ENCODE data around the gene CNGA3.
"Not testable (repeated sequence)": the region's sequence is repeated elsewhere in the genome, so short reads cannot be mapped to it uniquely, and the experiment has no call there.

CNGA3 gene

DNA sequence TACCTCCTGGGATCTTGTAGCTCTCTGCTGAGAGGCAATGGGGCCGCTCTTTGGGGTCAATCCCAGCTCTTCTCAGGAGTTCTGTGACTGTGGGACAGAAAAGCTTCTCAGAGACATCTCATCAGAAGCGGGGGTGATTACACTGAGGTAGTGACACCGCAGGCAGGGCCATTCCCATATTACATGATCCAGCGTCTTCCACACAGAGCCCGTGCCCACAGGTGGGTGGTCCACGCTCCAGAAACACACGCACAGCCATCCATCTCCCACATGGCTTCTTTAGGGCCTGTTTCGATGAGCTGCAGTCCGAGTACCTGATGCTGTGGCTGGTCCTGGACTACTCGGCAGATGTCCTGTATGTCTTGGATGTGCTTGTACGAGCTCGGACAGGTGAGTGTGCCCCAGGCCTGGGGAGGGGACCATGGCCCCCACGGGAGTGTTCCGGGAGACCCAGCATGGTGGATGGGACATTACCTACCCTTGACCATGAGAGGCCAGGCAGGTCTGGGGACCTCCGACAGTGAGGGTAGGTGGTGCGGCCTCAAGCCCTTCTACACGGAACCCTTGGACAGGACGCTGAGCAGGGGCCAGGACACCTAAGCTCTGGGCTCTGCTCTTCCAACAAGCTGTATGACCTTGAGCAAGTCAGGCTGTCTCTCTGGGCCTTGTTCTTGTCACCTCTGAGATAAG lies 45.5 kb downstream of the CNGA3 start:
- H3K4me3 ChIP-seq (ENCODE audit: low read depth, low read length), result no peak overlapping the region
- no peak for DNase-seq (ENCODE audit: low read depth)

DNA sequence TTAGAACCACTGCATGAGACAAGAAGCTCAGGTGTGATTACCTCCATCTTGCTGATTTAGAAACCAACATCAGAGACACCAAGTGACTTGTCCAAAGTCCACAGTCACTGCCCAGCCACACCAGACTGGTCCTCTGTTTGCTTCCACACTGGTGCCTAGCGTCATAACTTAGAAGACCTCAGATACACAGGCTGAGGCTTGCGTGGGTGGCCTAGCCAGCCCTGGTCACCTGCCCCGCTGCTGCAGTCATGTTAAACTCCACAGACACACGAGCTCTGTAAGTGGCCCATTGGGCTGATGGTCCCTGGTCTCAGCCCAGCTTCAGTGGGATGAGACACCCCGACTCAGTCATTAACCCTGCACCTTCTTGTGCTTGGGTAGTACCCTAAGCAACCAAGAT lies 47.1 kb downstream of the CNGA3 start:
- H3K4me3 ChIP-seq (ENCODE audit: low read depth, low read length), result no peak overlapping the region
- DNase-seq (ENCODE audit: low read depth), result no peak

DNA sequence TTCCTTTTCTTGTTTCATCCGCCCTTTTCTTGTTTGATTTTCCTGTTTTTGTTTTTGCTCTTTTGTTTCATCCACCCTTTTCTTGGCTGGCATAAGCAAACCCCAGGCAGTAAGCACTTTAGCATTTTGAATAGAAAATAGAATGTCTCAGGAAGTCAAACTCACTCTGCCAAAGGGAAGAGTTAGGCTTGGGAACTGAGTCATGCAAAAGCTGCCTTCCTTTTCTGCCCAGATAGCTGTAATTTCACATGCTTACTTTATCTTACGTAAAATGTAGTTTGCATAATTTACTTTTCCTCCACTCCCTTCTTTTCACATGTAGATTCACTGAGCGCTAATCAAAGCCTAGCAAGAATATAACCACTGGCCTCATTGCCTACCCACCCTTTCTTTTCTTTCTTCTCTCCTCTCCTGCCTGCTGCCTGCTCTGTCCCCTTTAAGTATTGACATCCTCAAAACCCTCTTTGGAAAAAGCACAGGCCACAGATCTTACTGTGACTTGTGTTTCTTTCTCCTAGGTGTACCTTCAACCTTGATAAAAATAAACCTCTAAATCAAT lies 48.4 kb downstream of the CNGA3 start:
- no peak overlapping the region for H3K4me3 ChIP-seq (ENCODE audit: low read depth, low read length)
- DNase-seq (ENCODE audit: low read depth), result no peak

DNA sequence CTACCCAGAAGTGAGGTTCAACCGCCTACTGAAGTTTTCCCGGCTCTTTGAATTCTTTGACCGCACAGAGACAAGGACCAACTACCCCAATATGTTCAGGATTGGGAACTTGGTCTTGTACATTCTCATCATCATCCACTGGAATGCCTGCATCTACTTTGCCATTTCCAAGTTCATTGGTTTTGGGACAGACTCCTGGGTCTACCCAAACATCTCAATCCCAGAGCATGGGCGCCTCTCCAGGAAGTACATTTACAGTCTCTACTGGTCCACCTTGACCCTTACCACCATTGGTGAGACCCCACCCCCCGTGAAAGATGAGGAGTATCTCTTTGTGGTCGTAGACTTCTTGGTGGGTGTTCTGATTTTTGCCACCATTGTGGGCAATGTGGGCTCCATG lies 49.7 kb downstream of the CNGA3 start:
- DNase-seq (ENCODE audit: low read depth), result no peak
- no peak overlapping the region for H3K4me3 ChIP-seq (ENCODE audit: low read depth, low read length)

DNA sequence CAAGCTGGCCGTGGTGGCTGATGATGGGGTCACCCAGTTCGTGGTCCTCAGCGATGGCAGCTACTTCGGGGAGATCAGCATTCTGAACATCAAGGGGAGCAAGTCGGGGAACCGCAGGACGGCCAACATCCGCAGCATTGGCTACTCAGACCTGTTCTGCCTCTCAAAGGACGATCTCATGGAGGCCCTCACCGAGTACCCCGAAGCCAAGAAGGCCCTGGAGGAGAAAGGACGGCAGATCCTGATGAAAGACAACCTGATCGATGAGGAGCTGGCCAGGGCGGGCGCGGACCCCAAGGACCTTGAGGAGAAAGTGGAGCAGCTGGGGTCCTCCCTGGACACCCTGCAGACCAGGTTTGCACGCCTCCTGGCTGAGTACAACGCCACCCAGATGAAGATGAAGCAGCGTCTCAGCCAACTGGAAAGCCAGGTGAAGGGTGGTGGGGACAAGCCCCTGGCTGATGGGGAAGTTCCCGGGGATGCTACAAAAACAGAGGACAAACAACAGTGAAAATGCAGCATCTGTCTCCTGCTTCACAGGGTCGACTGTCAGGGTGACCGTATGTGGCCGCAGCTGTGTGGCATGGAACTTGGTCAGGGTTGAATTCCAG lies 50.6 kb downstream of the CNGA3 start:
- H3K4me3 ChIP-seq (ENCODE audit: low read depth, low read length), result no peak overlapping the region
- no peak for DNase-seq (ENCODE audit: low read depth)

DNA sequence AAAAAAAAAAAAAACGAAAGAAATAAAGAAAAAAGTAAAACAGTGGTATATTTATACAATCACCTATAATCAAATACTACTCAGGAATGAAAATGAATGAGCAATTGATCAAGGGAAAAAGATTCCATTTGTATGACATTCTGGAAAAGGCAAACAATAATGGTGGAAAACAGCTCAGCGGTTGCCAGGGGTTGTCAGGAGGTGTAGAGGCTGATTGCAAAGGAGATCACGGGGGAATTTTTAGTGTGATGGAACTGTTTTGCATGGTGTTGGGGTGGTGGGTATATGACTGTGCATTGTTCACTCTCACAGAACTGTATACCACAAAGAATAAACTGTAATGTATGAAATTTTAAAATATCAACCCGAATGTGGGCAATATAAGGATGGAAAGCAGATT lies 52.9 kb downstream of the CNGA3 start:
- no peak for DNase-seq (ENCODE audit: low read depth)

DNA sequence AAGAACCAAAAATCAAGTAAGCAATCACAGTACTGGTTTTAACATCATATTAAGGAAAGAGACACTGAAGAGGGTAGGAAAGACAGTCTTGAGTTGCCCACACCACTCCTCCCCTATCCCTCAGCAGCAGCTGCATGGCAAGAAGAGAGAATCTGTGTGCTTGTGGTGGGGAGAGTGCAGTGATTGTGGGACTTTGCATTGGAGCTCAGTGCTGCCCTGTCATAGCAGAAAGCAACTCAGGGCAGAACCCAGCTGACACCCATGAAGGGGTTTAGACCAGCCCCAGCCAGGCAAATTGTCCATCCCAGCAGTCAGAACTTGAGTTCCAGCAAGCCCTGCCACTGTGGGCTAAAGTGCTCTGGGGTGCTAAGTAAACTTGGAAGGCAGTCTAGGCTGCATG lies 57.6 kb downstream of the CNGA3 start:
- DNase-seq (ENCODE audit: low read depth), result no peak
- no peak overlapping the region for H3K4me3 ChIP-seq (ENCODE audit: low read depth, low read length)

More for the DNA sequence above, 52.9 kb downstream of the CNGA3 start:
- no peak overlapping the region for H3K4me3 ChIP-seq (ENCODE audit: low read depth, low read length)

DNA sequence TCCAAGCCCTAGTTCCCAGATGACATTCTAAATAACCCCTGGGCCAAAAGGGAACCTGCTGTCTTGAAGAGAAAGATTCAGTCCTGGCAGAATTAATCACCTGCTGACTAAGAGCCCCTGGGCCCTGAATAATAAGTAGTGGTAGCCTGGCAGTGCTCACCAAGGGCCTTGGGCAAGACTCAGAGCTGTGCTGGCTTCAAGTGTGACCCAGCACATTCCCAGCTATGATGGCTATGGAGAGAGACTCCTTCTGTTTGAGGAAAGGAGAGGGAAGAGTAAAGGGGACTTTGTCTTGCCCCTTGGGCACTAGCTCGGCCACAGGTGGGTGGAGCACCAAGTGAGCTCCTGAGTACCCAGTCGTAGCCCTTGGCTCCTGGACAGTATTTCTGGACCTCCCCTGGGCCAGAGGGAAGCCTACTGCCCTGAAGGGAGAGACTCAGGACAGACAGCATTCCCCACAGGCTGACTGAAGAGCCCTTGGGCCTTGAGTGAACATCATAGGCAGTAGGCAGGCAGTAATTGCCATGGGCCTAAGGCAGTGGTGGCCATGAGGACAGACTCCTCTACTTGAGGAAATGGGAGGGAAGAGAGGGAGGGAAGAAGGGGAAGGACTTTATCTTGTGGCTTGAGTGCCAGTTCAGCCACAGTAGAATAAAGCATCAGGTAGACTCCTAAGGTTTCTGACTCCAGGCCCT lies 58.4 kb downstream of the CNGA3 start:
- DNase-seq (ENCODE audit: low read depth), result no peak
- no peak overlapping the region for H3K4me3 ChIP-seq (ENCODE audit: low read depth, low read length)

DNA sequence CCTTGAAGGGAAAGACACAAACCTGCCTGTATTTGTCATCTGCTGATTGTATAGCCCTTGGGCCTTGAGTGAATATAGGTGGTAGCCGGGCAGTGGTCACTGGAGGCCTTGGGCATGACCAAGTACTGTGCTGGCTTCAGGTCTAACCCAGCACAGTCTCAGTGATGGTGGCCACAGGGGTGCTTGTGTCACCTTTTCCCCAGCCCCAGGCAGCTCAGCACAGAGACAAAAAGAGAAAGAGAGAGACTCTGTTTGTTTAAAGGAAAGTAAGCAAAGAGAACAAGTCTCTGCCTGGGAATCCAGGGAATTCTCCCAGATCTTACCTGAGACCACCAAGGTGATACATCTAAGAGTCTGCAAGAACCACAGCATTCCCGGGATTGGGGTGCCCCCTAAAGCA lies 59.0 kb downstream of the CNGA3 start:
- DNase-seq (ENCODE audit: low read depth), result no peak
- H3K4me3 ChIP-seq (ENCODE audit: low read depth, low read length), result no peak overlapping the region

DNA sequence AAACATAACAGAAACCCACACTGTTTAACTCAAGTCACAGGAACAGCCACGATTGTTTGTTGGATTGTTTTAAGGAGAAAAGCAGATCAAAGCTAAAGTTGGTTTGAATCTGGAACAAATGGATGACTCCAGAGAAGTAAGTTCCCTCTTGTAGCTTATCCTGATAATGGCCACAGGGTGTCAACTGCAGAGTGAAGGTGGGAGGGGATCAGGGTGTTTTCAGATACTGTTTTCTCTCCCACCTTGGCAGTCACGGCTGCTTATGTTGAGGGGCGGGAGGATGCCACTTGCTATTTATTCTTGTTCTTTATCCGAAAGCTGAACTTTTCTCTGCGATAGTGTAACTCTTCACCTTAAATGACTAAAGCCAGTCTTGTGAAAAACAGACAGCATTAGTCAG lies 61.9 kb downstream of the CNGA3 start:
- H3K4me3 ChIP-seq (ENCODE audit: low read depth, low read length), result no peak overlapping the region
- DNase-seq (ENCODE audit: low read depth), result no peak

DNA sequence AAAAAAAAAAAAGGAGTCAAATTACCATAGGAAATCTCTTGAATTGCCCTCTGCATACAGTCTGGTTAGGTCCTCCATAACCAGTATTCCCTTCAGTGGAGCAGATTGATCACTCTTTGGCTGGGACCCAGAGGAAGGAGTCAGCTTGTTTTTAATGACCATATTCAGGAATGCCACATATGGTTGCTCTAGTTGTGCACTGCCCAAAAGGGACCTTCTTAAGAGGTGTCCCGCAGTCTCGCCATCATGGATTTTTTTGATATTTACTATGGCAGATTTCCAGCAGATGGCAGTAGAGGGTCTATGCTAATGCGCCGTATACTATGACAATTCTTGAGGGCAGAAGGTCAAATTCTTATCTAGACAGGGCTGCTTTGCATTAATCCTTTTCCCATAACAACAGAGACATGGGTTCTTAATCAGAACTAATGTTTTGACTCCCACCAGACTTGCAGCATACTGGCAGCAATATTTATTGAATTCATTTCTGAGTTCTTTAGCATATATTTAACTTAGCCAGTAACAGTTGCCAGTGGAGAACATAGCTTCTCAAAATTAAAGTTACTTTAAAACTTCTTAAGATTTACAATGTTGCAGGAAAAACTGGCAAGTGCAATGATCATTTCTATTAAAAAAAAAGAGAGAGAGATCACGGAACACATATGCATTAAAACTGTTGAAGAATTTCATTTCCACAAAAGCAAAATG lies 66.6 kb downstream of the CNGA3 start:
- no peak overlapping the region for H3K4me3 ChIP-seq (ENCODE audit: low read depth, low read length)
- DNase-seq (ENCODE audit: low read depth), result no peak

DNA sequence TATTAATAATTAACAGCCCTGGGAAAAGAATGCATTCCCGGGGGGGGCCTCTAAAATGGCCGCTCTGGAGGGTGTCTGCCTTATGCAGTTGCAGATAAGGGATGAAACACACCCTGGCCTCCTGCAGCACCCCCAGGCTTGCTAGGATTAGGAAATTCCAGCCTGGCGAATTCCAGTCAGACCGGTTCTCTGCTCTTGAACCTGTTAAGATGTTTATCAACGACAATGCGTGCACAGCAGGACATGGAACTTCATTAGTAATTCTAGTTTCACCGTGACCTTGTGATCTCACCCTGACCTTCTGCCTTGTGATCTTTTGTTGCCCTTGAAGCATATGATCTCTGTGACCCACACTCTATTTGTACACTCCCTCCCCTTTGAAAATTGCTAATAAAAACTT lies 68.0 kb downstream of the CNGA3 start:
- not testable (repeated sequence) for H3K4me3 ChIP-seq (ENCODE audit: low read depth, low read length); DNase-seq (ENCODE audit: low read depth)

DNA sequence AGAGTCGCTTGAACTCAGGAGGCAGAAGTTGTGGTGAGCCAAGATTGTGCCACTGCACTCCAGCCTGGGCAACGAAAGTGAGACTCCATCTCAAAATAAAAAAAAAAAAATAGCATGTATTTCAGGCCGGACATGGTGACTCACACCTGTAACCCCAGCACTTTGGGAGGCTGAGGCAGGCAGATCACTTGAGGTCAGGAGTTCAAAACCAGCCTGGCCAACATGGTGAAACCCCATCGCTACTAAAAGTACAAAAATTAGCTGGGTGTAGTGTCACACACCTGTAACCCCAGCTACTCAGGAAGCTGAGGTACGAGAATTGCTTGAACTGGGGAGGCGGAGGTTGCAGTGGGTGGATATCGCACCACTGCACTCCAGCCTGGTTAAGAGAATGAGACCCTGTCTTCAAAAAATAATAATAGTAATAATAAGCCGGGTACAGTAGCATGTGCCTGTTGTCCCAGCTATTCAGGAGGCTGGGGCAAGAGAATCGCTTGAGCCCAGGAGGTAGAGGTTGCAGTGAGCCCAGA lies 69.5 kb downstream of the CNGA3 start:
- not testable (repeated sequence) for DNase-seq (ENCODE audit: low read depth); H3K4me3 ChIP-seq (ENCODE audit: low read depth, low read length)

DNA sequence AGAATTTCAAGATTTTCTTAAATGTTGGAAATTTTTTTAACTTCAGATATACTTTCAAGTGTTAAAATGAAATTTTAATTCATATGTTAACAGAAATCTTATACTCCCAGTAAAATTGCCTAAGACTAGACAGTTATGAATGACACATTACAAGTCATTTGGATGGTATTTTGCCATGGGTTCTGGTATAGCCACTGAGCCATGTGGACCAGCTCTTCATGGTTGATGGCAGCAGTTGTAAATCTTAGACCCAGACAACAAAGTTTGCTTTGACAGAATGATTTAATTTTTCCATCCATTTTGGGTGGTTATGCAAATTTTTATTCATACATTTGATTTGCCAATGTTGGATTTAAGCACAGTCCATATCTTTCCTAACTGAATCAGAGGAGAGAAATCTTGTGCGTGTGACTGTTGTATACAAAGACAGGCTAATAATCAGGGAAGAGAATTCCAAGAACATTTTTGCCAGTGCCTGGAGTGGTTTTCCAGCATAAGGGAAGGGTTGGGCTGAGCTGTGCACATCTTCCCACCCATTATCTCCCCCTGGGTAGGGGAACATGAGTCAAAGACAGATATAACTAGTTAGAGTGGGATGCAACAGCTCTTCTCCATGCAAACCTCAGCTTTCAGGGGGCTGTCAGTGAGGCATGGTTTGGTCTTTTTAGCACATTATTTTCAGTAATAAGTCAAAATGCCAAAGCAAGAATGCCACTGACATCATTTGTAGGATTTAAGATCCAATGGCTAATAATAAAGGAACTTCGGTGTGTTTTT lies 70.3 kb downstream of the CNGA3 start:
- no peak for DNase-seq (ENCODE audit: low read depth)
- H3K4me3 ChIP-seq (ENCODE audit: low read depth, low read length), result no peak overlapping the region

DNA sequence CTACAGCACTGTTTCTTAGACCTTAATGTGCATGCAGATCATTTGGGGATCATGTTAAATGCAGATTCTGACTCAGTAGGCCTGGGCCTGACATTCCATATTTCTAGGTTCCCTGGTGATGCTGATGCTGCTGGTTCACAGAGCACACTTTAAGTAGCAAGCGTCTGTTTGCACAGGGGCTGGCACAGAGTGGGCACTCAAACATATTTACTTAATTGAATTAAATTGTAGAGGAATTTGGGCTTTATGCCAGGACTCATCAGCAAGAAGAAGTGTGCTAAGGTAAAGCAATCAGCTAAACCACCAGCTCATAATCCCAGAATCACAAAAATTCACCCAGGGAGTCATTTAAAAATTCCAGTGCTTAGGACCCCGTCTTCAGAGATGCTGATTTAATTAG lies 73.3 kb downstream of the CNGA3 start:
- H3K4me3 ChIP-seq (ENCODE audit: low read depth, low read length), result no peak overlapping the region
- no peak for DNase-seq (ENCODE audit: low read depth)

DNA sequence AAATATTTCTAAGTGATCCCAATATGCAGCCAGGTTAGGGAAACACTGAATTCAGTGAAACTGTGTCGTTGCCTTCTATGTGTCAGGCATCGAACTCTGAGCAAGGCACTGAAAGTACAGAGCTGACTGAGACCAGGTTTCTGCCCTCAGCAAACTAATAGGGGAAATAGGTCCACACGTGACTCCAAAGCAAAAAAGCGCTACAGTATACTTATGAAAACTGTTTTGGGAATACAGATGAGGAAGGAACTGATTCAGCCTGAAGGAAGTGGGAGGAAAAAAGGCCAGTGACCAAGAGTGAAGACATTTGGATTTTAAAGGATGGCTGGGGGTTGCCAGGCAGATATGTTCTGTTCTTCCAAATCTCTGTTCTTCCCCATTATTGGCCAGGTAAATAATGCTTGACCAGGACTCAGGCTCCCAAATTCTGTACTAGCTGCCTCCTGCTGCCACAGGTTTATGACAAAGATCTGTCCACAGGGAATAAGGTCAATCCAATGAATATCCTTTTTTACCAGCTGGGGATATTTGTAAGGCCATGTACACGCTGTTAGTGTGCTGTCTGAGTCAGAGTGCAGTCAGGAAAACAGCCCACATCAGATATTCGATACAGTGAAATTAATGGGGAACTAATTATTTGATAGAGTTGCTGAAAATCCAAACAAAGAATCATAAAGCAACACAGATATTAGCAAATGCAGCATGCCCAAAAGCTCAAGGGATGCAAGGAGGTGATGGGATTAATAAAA lies 73.9 kb downstream of the CNGA3 start:
- no peak for DNase-seq (ENCODE audit: low read depth)
- no peak overlapping the region for H3K4me3 ChIP-seq (ENCODE audit: low read depth, low read length)

DNA sequence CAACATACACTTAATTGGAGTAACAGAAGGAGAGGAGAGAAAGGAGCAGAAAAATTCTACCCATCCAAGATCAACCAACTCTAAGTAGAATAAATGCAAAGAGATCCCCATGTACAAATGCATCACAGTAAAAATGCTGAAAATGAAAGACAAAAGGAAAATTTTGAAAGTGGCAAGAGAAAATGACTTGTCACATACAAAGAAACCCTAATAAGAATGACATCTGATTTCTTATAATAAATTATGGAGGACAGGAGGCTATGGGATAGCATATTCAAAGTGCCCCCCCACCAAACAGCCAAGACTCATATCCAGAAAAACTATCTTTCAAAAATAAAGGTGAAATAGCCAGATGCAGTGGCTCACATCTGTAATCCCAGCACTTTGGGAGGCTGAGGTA lies 76.2 kb downstream of the CNGA3 start:
- no peak for DNase-seq (ENCODE audit: low read depth)
- H3K4me3 ChIP-seq (ENCODE audit: low read depth, low read length), result no peak overlapping the region

DNA sequence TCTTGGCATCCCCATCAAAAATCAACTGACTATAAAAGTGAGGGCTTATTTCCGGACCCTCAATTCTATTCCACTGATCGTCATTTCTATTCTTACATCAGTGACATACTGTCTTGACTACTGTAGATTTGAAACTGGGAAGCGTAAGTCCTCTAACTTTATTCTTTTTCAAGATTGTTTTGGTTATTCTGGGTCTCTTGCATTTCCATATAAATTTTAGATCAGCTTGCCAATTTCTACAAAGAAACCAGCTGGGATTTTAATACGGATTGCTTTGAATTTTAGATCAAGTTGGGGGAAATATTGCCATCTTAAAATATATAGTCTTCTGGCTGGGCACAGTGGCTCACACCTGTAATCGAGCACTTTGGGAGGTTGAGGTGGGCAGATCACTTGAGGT lies 80.5 kb downstream of the CNGA3 start:
- H3K4me3 ChIP-seq (ENCODE audit: low read depth, low read length), result no peak overlapping the region
- DNase-seq (ENCODE audit: low read depth), result no peak
